K562 (cell line): Measurements from ENCODE around the gene MRPL54. TPM values are rescaled to one million over a fixed set of nuclear protein-coding genes. Genes with fewer than 3 reads are reported as not detected.
A peak's percentile ranks its signal among the peaks of the same experiment; 100 is the strongest.

ENCODE experiments used
- ATAC-seq: fragments of 200-7000 bp; cut with Tn5 transposase; 3 replicates; pipeline ENCODE4 v1.9.1; 2020; ENCODE audit warnings: moderate library complexity
- BruUV-seq: library from RNA; stranded (reverse); fragments of 400-500 nt; replicated peaks from 2 replicates; lab custom pipeline; 2021; lab: Mats Ljungman, UMichigan
- CTCF ChIA-PET: fragments of 300-600 bp; formaldehyde crosslinking; extraction: SDS; loops from one replicate; lab custom pipeline; 2021; ENCODE audit warnings: low intra/inter-chr PET ratio; lab: Yijun Ruan, JAX
- POLR2A ChIA-PET: fragments of 300-600, 350-650 bp; sonication (Branson Sonifier 250); formaldehyde crosslinking; extraction: SDS; loops from one replicate; lab custom pipeline; 2021; ENCODE audit warnings: antibody characterized with exemption, inconsistent platforms; lab: Yijun Ruan, JAX
- DNase-seq, 4 experiments: peaks; one replicate each; pipeline versions ENCODE4 v3.0.0 to v3.0.0-alpha.2; 2011 to 2018; ENCODE audit warnings: low spot score in 3 of 4, mixed read lengths in 3 of 4; ENCODE audit errors: extremely low read depth in 1 of 4
- FAIRE-seq: peaks from 2 replicates; lab custom pipeline; 2011; peaks lifted over from hg19 to GRCh38; lab: Jason Lieb, UNC
- H2AFZ ChIP-seq: 2 replicates; pipeline ENCODE4 v1.6.0; 2011; ENCODE audit warnings: low read depth, low read length, control low read depth, inconsistent platforms
- H3K27ac ChIP-seq: fragments of 200-600 bp; 3 replicates; pipeline ENCODE4 v1.8.0; 2011; ENCODE audit warnings: low read depth, mild to moderate bottlenecking, control low read depth, inconsistent platforms, low read length, moderate library complexity, mixed read lengths; ENCODE audit errors: extremely low read depth
- H3K27me3 ChIP-seq, 2 experiments: fragments of 300-600 bp in 1 of 2; 2 replicates in 1 of 2; 3 replicates in 1 of 2; pipeline versions ENCODE4 v1.6.0 to v1.8.0; 2011; ENCODE audit warnings: inconsistent platforms in 2 of 2, low read length in 2 of 2, mild to moderate bottlenecking in 1 of 2, mixed read lengths in 1 of 2, moderate library complexity in 1 of 2; ENCODE audit not compliant: control insufficient read depth in 2 of 2, insufficient read depth in 2 of 2
- H3K36me3 ChIP-seq: fragments of 300-600 bp; 3 replicates; pipeline ENCODE4 v1.8.0; 2011; ENCODE audit warnings: mild to moderate bottlenecking, low read length, inconsistent platforms; ENCODE audit not compliant: control insufficient read depth, insufficient read depth
- H3K4me1 ChIP-seq, 2 experiments: fragments of 200-600 bp in 1 of 2; replicated peaks in 1 of 2; 2 replicates in 1 of 2; 3 replicates in 1 of 2; pipeline versions ENCODE4 v1.5.1 to v1.8.0; 2011; ENCODE audit warnings: inconsistent platforms in 2 of 2, low read length in 2 of 2, mild to moderate bottlenecking in 1 of 2, mixed read lengths in 1 of 2, moderate library complexity in 1 of 2; ENCODE audit not compliant: control insufficient read depth in 2 of 2, insufficient read depth in 2 of 2
- H3K4me2 ChIP-seq: 2 replicates; pipeline ENCODE4 v1.6.1; 2011; ENCODE audit warnings: low read length, control low read depth, inconsistent platforms, mixed read lengths; ENCODE audit not compliant: insufficient read depth
- H3K4me3 ChIP-seq: fragments of 200-600 bp; sonication (generic), shearing (Covaris generic); 2 replicates; pipeline ENCODE4 v1.5.1; 2016; ENCODE audit warnings: control low read depth, inconsistent platforms
- H3K79me2 ChIP-seq: fragments of 200-600 bp; 3 replicates; pipeline ENCODE4 v1.8.0; 2011; ENCODE audit warnings: low read length, inconsistent platforms; ENCODE audit not compliant: control insufficient read depth, insufficient read depth
- H3K9ac ChIP-seq, 2 experiments: 2 replicates each; pipeline versions ENCODE4 v1.6.0 to v1.6.1; 2011; ENCODE audit warnings: low read depth in 2 of 2, low read length in 2 of 2, control low read depth in 1 of 2, inconsistent platforms in 1 of 2, mild to moderate bottlenecking in 1 of 2, mixed read lengths in 1 of 2; ENCODE audit not compliant: insufficient read depth in 1 of 2
- H3K9me1 ChIP-seq: one replicate; pipeline ENCODE4 v1.6.0; 2011; ENCODE audit warnings: inconsistent platforms, mild to moderate bottlenecking, low read length, moderate library complexity; ENCODE audit not compliant: control insufficient read depth, insufficient read depth
- H3K9me3 ChIP-seq: replicated peaks from 2 replicates; pipeline ENCODE4 v1.5.1; 2011; ENCODE audit warnings: low read depth, low read length, inconsistent platforms; ENCODE audit not compliant: control insufficient read depth, insufficient read depth
- H4K20me1 ChIP-seq: replicated peaks from 2 replicates; pipeline ENCODE4 v1.6.1; 2011; ENCODE audit warnings: low read length, inconsistent platforms, mixed read lengths; ENCODE audit not compliant: control insufficient read depth, insufficient read depth
- COPS2 ChIP-seq: fragments of 450-650 bp; conservative IDR thresholded peaks from 2 replicates; pipeline ENCODE4 v1.6.1; 2016; ENCODE audit warnings: mild to moderate bottlenecking, moderate library complexity
- GABPB1 ChIP-seq: sonication (generic); formaldehyde crosslinking; IDR thresholded peaks from 2 replicates; pipeline ENCODE4 v1.8.0; 2022; ENCODE audit warnings: mild to moderate bottlenecking, missing genetic modification reagents
- HLTF ChIP-seq: fragments of 450-650 bp; IDR thresholded peaks from 2 replicates; pipeline ENCODE4 v1.6.1; 2016
- HNRNPK ChIP-seq: fragments of 200-400 bp; formaldehyde crosslinking; IDR thresholded peaks from one replicate; pipeline ENCODE4 v1.6.1; 2018; ENCODE audit warnings: mild to moderate bottlenecking, low read depth, low read length; ENCODE audit not compliant: poor library complexity, severe bottlenecking
- KLF10 ChIP-seq: fragments of 250-450 bp; sonication (Bioruptor Pico); IDR thresholded peaks from 2 replicates; pipeline ENCODE4 v1.6.1; 2021; ENCODE audit warnings: matching md5 sums
- MAFG ChIP-seq: fragments of 450-650 bp; conservative IDR thresholded peaks from 2 replicates; pipeline ENCODE4 v1.6.1; 2016; ENCODE audit warnings: missing genetic modification characterization, missing compliant biosample characterization
- MAFK ChIP-seq: IDR thresholded peaks from 2 replicates; pipeline ENCODE4 v1.6.1; 2011; ENCODE audit warnings: low read length, improper control_type of control experiment
- NELFE ChIP-seq: IDR thresholded peaks from 2 replicates; pipeline ENCODE4 v1.6.1; 2011; ENCODE audit warnings: mild to moderate bottlenecking; ENCODE audit not compliant: insufficient read depth, insufficient read length
- PHF20 ChIP-seq: fragments of 450-650 bp; IDR thresholded peaks from 2 replicates; pipeline ENCODE4 v1.6.1; 2018; ENCODE audit not compliant: partially characterized antibody
- POU5F1 ChIP-seq: fragments of 150-350 bp; IDR thresholded peaks from 2 replicates; pipeline ENCODE4 v1.6.1; 2014; ENCODE audit warnings: borderline replicate concordance, low read length, low read depth, mild to moderate bottlenecking; ENCODE audit not compliant: partially characterized antibody
- RBM14 ChIP-seq: fragments of 200-400 bp; formaldehyde crosslinking; IDR thresholded peaks from 2 replicates; pipeline ENCODE4 v1.6.1; 2018; ENCODE audit warnings: low read depth, mild to moderate bottlenecking, low read length, moderate library complexity, borderline replicate concordance; ENCODE audit not compliant: insufficient read depth
- RUNX1 ChIP-seq: sonication (generic); IDR thresholded peaks from 2 replicates; pipeline ENCODE4 v1.6.1; 2016; ENCODE audit warnings: antibody characterized with exemption, low read depth
- YBX1 ChIP-seq: fragments of 450-650 bp; IDR thresholded peaks from 2 replicates; pipeline ENCODE4 v1.7.1; 2016; ENCODE audit warnings: mild to moderate bottlenecking
- WGBS: fragments of 100-300 bp; shearing (Covaris generic); methylation state at CpG from one replicate; pipeline ENCODE4 v1.1.6; 2016; ENCODE audit warnings: low coverage, mixed read lengths; ENCODE audit not compliant: insufficient coverage; ENCODE audit errors: missing lambda C conversion rate; 5-methylcytosine and 5-hydroxymethylcytosine counted together
- in situ Hi-C: fragments of 300-500 bp; cut with MboI; formaldehyde crosslinking; loops from 4 replicates; pipeline ENCODE4 v1.15.0; 2018; ENCODE audit warnings: inconsistent platforms, mixed read lengths
- intact Hi-C: fragments of 100-400 bp; cut with micrococcal nuclease; formaldehyde crosslinking; loops from 2 replicates; pipeline ENCODE4 v1.14.2; 2022
- polyA plus RNA-seq, 8 experiments: library from polyadenylated mRNA; depleted of rRNA in 4 of 8; stranded (reverse) in 5 of 8; unstranded in 3 of 8; fragments of >200 nt; fragmentation: Nextera tagmentation in 2 of 8; fragmentation: Illumina TruSeq in 1 of 8; extraction: Ambion mirVana in 2 of 8; extraction: Trizol in 1 of 8; gene quantifications; 2 replicates each; pipeline versions ENCODE4 v1.2.1 to v1.2.3, GENCODE V29; 2011 to 2014; ENCODE audit warnings: inconsistent platforms in 1 of 8, missing spikeins in 1 of 8
- total RNA-seq, 7 experiments: library from RNA; depleted of rRNA in 6 of 7; stranded (reverse); fragments of >200 nt in 6 of 7; fragmentation: Illumina TruSeq in 2 of 7; extraction: Trizol in 2 of 7; gene quantifications; 2 replicates each; pipeline versions ENCODE4 v1.2.1 to v1.2.3, GENCODE V29; 2011 to 2021; ENCODE audit warnings: low replicate concordance in 1 of 7
- TF ChIP-seq, protein P1 (sequence below): fragments of 200-800 bp; sonication (Bioruptor generic); IDR thresholded peaks from 2 replicates; pipeline ENCODE4 v1.6.1; 2017; ENCODE audit warnings: missing genetic modification characterization, missing compliant biosample characterization
- TF ChIP-seq, protein P2 (sequence below): sonication (generic); formaldehyde crosslinking; IDR thresholded peaks from 2 replicates; pipeline ENCODE4 v1.8.0; 2022; ENCODE audit warnings: mild to moderate bottlenecking, missing genetic modification reagents
- TF ChIP-seq, protein P3 (sequence below): fragments of 450-650 bp; IDR thresholded peaks from 2 replicates; pipeline ENCODE4 v1.6.1; 2016
- TF ChIP-seq, protein P4 (sequence below), 2 experiments: fragments of 450-650 bp; conservative IDR thresholded peaks; 2 replicates each; pipeline ENCODE4 v1.6.1; 2017; ENCODE audit warnings: mild to moderate bottlenecking in 2 of 2, moderate library complexity in 2 of 2

The MRPL54 gene
- total and polyA plus RNA-seq, 9 of the 15 experiments (the other 6 are each of a cell fraction or from before 2014, with no cell fraction given): 3.5 to 120 (median 56.9) TPM

DNA sequence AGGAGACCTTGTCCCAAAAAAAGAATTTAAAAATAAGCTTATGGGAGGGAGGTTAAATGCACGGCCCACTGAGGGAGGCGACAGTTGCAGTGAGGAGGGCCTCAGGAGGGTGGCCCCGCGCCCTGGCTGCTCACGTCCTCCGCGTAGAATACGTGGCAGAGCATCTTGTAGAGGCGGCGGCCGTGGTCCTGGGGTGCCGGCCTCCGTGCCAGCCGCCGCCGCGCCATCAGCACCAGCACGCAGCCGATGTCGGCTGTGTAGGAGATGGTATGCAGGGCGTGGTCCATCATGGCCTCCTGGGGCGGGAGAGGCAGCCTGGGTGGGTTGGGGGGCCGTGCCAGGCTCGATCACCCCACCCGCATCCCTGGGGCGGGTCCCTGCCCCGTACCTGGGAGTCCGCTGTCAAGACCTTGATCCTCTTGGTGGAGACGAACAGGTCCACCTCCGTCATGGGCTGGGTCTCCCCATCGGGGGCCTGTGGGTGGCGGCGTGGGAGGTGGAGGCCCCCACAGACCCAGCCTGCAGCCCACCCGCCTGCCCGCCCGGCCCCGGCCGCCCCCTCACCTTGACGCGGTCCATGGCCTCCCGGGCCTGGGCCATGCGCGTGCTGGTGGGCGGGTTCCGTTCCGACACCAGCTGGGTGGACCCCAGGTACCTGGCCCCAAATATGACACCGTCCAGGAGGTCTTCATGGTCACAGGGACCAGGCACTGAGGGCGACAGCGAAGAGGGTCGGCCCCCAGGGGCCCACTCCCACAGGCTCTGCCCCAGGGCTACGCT lies 8.7 kb upstream of the MRPL54 start:
- H3K27me3 ChIP-seq: no peaks in the 10 kb centered on the region
- in situ Hi-C loops (no loop called here), intact Hi-C loops (no loop called here)
- 90% methylated on average over 22 of the region's 51 CpGs for WGBS
- H3K4me1 ChIP-seq: peaks cover 0 to 10% of the 10 kb centered on the region in 2 experiments; a peak in 1 of 5 replicates
- peaks cover 21% of the 10 kb centered on the region; the same call in 1 of the 3 replicates for H3K36me3 ChIP-seq
- H3K27ac ChIP-seq: no peak overlapping the region
- no peaks in the 10 kb centered on the region for H3K79me2 ChIP-seq
- no peak overlapping the region for H3K4me2 ChIP-seq
- no peaks in the 10 kb centered on the region for H3K9me3 ChIP-seq
- CTCF ChIA-PET: no interaction called here
- ATAC-seq: no peak
- H3K9me1 ChIP-seq: no peaks in the 10 kb centered on the region
- BruUV-seq: no TSS peak
- no peak for TF ChIP-seq PHF20
- no peak for TF ChIP-seq HNRNPK
- no peak for TF ChIP-seq YBX1
- no peak for TF ChIP-seq HLTF
- no peak for TF ChIP-seq MAFG
- no peak for TF ChIP-seq KLF10
- TF ChIP-seq NELFE: no peak
- no peak for TF ChIP-seq POU5F1
- TF ChIP-seq, protein P1, sequence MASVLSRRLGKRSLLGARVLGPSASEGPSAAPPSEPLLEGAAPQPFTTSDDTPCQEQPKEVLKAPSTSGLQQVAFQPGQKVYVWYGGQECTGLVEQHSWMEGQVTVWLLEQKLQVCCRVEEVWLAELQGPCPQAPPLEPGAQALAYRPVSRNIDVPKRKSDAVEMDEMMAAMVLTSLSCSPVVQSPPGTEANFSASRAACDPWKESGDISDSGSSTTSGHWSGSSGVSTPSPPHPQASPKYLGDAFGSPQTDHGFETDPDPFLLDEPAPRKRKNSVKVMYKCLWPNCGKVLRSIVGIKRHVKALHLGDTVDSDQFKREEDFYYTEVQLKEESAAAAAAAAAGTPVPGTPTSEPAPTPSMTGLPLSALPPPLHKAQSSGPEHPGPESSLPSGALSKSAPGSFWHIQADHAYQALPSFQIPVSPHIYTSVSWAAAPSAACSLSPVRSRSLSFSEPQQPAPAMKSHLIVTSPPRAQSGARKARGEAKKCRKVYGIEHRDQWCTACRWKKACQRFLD (CRISPR knock-in tag): no peak
- no peak for TF ChIP-seq RBM14
- TF ChIP-seq, protein P2, sequence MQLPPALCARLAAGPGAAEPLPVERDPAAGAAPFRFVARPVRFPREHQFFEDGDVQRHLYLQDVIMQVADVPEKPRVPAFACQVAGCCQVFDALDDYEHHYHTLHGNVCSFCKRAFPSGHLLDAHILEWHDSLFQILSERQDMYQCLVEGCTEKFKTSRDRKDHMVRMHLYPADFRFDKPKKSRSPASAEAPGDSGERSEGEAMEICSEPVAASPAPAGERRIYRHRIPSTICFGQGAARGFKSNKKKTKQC: no peak
- no peak for TF ChIP-seq MAFK
- TF ChIP-seq, protein P3, sequence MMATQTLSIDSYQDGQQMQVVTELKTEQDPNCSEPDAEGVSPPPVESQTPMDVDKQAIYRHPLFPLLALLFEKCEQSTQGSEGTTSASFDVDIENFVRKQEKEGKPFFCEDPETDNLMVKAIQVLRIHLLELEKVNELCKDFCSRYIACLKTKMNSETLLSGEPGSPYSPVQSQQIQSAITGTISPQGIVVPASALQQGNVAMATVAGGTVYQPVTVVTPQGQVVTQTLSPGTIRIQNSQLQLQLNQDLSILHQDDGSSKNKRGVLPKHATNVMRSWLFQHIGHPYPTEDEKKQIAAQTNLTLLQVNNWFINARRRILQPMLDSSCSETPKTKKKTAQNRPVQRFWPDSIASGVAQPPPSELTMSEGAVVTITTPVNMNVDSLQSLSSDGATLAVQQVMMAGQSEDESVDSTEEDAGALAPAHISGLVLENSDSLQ: no peak
- no peak for TF ChIP-seq COPS2
- TF ChIP-seq GABPB1: no peak
- TF ChIP-seq RUNX1: no peak
- TF ChIP-seq, protein P4, sequence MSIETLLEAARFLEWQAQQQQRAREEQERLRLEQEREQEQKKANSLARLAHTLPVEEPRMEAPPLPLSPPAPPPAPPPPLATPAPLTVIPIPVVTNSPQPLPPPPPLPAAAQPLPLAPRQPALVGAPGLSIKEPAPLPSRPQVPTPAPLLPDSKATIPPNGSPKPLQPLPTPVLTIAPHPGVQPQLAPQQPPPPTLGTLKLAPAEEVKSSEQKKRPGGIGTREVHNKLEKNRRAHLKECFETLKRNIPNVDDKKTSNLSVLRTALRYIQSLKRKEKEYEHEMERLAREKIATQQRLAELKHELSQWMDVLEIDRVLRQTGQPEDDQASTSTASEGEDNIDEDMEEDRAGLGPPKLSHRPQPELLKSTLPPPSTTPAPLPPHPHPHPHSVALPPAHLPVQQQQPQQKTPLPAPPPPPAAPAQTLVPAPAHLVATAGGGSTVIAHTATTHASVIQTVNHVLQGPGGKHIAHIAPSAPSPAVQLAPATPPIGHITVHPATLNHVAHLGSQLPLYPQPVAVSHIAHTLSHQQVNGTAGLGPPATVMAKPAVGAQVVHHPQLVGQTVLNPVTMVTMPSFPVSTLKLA (conservative IDR thresholded peaks at IDR 0.05): no peak
- H4K20me1 ChIP-seq: no peaks in the 10 kb centered on the region
- no peak for DNase-seq
- FAIRE-seq: no peak
- no peak overlapping the region for H2AFZ ChIP-seq
- H3K9ac ChIP-seq: 0 out of 4 replicates have a peak overlapping the region, but pooled peaks of 1 of the 2 experiments have one; percentile 35
- POLR2A ChIA-PET: interaction anchor here (0.6 to 1.9 kb wide), 5 partner anchors 9 to 343 kb away, joined by 3 to 7 read pairs (median 4); partner anchors contain the start of gene MRPL54
- no peak overlapping the region for H3K4me3 ChIP-seq
